K562 (cell line): ENCODE results near the gene ARL4D. TPM values are rescaled to one million over a fixed set of nuclear protein-coding genes. Genes with fewer than 3 reads are reported as not detected.

Source experiments
- CREM ChIP-seq: IDR thresholded peaks from 2 replicates; pipeline ENCODE4 v1.6.1; 2014; ENCODE audit warnings: antibody characterized with exemption, low read depth
- MEF2A ChIP-seq: IDR thresholded peaks from 2 replicates; pipeline ENCODE4 v1.6.1; 2011; ENCODE audit warnings: low read depth, mild to moderate bottlenecking, low read length, moderate library complexity; ENCODE audit not compliant: control insufficient read depth
- PBX2 ChIP-seq, 2 experiments: IDR thresholded peaks in 1 of 2; conservative IDR thresholded peaks in 1 of 2; 2 replicates each; pipeline ENCODE4 v1.6.1; 2016; ENCODE audit warnings: low read depth in 2 of 2, mild to moderate bottlenecking in 1 of 2, missing compliant biosample characterization in 1 of 2, missing genetic modification characterization in 1 of 2, moderate library complexity in 1 of 2
- TAF7 ChIP-seq: fragments of 450-650 bp; IDR thresholded peaks from 2 replicates; pipeline ENCODE4 v1.6.1; 2016; ENCODE audit warnings: missing genetic modification characterization, missing compliant biosample characterization
- THRB ChIP-seq: fragments of 450-650 bp; formaldehyde crosslinking; conservative IDR thresholded peaks from 2 replicates; pipeline ENCODE4 v1.4.0; 2022; ENCODE audit warnings: mild to moderate bottlenecking, missing genetic modification characterization
- ZBTB40 ChIP-seq, 2 experiments: fragments of 450-650 bp in 1 of 2; sonication (generic) in 1 of 2; formaldehyde crosslinking in 1 of 2; IDR thresholded peaks; 2 replicates each; pipeline versions ENCODE4 v1.7.1 to v1.9.0; 2016 to 2022; ENCODE audit warnings: inconsistent platforms in 1 of 2, mild to moderate bottlenecking in 1 of 2, missing genetic modification reagents in 1 of 2
- polyA plus RNA-seq, 8 experiments: library from polyadenylated mRNA; depleted of rRNA in 4 of 8; stranded (reverse) in 5 of 8; unstranded in 3 of 8; fragments of >200 nt; fragmentation: Nextera tagmentation in 2 of 8; fragmentation: Illumina TruSeq in 1 of 8; extraction: Ambion mirVana in 2 of 8; extraction: Trizol in 1 of 8; gene quantifications; 2 replicates each; pipeline versions ENCODE4 v1.2.1 to v1.2.3, GENCODE V29; 2011 to 2014; ENCODE audit warnings: inconsistent platforms in 1 of 8, missing spikeins in 1 of 8
- total RNA-seq, 7 experiments: library from RNA; depleted of rRNA in 6 of 7; stranded (reverse); fragments of >200 nt in 6 of 7; fragmentation: Illumina TruSeq in 2 of 7; extraction: Trizol in 2 of 7; gene quantifications; 2 replicates each; pipeline versions ENCODE4 v1.2.1 to v1.2.3, GENCODE V29; 2011 to 2021; ENCODE audit warnings: low replicate concordance in 1 of 7
- TF ChIP-seq, protein P1 (sequence below), 3 experiments: fragments of 200-800 bp in 1 of 3; fragments of 250-450 bp in 1 of 3; fragments of 450-650 bp in 1 of 3; sonication (Bioruptor Pico) in 1 of 3; sonication (Bioruptor generic) in 1 of 3; formaldehyde crosslinking in 1 of 3; IDR thresholded peaks; 2 replicates each; pipeline versions ENCODE4 v1.6.1 to v1.8.0; 2016 to 2022; ENCODE audit warnings: mild to moderate bottlenecking in 2 of 3, missing genetic modification characterization in 2 of 3, missing compliant biosample characterization in 1 of 3, moderate library complexity in 1 of 3

The ARL4D gene
- total and polyA plus RNA-seq, 9 of the 15 experiments (the other 6 are each of a cell fraction or from before 2014, with no cell fraction given), result 0.07 to 0.53 (median 0.28) TPM; not detected in 1

GRCh38 chr17:43367737-43368242 is 31.0 kb upstream of the ARL4D start (continued):
- TF ChIP-seq, protein P1, sequence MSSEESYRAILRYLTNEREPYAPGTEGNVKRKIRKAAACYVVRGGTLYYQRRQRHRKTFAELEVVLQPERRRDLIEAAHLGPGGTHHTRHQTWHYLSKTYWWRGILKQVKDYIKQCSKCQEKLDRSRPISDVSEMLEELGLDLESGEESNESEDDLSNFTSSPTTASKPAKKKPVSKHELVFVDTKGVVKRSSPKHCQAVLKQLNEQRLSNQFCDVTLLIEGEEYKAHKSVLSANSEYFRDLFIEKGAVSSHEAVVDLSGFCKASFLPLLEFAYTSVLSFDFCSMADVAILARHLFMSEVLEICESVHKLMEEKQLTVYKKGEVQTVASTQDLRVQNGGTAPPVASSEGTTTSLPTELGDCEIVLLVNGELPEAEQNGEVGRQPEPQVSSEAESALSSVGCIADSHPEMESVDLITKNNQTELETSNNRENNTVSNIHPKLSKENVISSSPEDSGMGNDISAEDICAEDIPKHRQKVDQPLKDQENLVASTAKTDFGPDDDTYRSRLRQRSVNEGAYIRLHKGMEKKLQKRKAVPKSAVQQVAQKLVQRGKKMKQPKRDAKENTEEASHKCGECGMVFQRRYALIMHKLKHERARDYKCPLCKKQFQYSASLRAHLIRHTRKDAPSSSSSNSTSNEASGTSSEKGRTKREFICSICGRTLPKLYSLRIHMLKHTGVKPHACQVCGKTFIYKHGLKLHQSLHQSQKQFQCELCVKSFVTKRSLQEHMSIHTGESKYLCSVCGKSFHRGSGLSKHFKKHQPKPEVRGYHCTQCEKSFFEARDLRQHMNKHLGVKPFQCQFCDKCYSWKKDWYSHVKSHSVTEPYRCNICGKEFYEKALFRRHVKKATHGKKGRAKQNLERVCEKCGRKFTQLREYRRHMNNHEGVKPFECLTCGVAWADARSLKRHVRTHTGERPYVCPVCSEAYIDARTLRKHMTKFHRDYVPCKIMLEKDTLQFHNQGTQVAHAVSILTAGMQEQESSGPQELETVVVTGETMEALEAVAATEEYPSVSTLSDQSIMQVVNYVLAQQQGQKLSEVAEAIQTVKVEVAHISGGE (CRISPR knock-in tag; IDR thresholded peaks at IDR 0.05), result peak in 1 of 3 experiments; percentile 45; a peak in 1 of 6 replicates
- TF ChIP-seq TAF7, result no peak
- TF ChIP-seq CREM, result peak; percentile 8
- TF ChIP-seq MEF2A, result peak; percentile 61; the same call in 1 of the 2 replicates
- TF ChIP-seq ZBTB40 (IDR thresholded peaks at IDR 0.05), result 0 out of 2 replicates have a peak, but pooled peaks have one; percentile 27
- TF ChIP-seq ZBTB40 (CRISPR knock-in tag; IDR thresholded peaks at IDR 0.05), result no peak
- peak; percentile 100 for TF ChIP-seq THRB (CRISPR knock-in tag)
- TF ChIP-seq PBX2 (CRISPR knock-in tag; IDR thresholded peaks at IDR 0.05; ENCODE audit: low read depth), result no peak
- no peak for TF ChIP-seq PBX2 (tag; conservative IDR thresholded peaks at IDR 0.05; ENCODE audit: low read depth)
